GM12892 (cell line): ENCODE data around the gene FKBP6.

Experiments used
- POLR2A ChIP-seq: IDR thresholded peaks from 2 replicates; pipeline ENCODE4 v1.6.1; 2011; ENCODE audit warnings: low read depth, low read length, control low read depth
- POLR2AphosphoS5 ChIP-seq: IDR thresholded peaks from 2 replicates; pipeline ENCODE4 v1.6.1; 2011; ENCODE audit warnings: low read depth, low read length, control low read depth
- TAF1 ChIP-seq: IDR thresholded peaks from 2 replicates; pipeline ENCODE4 v1.6.1; 2011; ENCODE audit warnings: low read depth, mild to moderate bottlenecking, control low read depth, low read length, borderline replicate concordance

DNA sequence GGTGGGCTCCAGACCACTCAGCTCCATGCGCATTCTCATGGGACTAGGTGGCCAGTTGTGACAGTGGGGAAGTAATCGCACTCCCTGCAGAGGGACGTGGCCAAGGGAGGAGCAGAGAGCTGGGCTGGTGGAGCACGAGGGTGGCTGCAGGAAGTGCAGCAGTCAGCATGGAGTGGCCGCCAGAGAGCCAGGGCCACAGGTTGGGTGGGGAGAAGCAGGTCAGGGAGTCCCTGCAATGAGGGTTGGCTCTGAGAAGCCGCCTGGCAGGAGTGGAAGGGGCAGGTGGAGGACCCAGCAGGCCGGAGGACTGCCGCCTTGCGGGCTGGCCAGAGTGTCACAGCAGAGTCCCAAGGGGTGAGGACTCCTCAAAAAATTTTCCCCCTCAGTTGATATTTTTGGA, 26.2 kb downstream of the FKBP6 start:
- TF ChIP-seq POLR2A, result no peak
- TF ChIP-seq POLR2AphosphoS5, result no peak
- no peak for TF ChIP-seq TAF1
